ENCODE data around the gene SH3BP5L. TPM values are rescaled to one million over a fixed set of nuclear protein-coding genes. Genes with fewer than 3 reads are reported as not detected.
"Not testable (repeated sequence)": the region's sequence is repeated elsewhere in the genome, so short reads cannot be mapped to it uniquely, and the experiment has no call there.

Gene SH3BP5L
- total and polyA plus RNA-seq, 2 donors (not counting 1 experiment from before 2014, with no cell fraction given), result 17.5 to 19.8 TPM

- H3K79me2 ChIP-seq (ENCODE audit: control insufficient read depth, insufficient read depth, low read length), result peaks cover 20% of the 10 kb centered on the region
- no peaks in the 10 kb centered on the region for H3K27me3 ChIP-seq (ENCODE audit: control insufficient read depth, insufficient read depth, low read length)
- H4K20me1 ChIP-seq (ENCODE audit: control insufficient read depth, extremely low read depth, insufficient read depth, low read length), result no peaks in the 10 kb centered on the region
- H3K4me2 ChIP-seq (ENCODE audit: extremely low read depth, insufficient read depth, low read length), result peak overlapping the region; percentile 78
- TF ChIP-seq EZH2 (IDR thresholded peaks at IDR 0.05; ENCODE audit: low read length, missing control alignments) (no peak), CTCF (conservative IDR thresholded peaks at IDR 0.05 in 1 of 2, IDR thresholded peaks at IDR 0.05 in 1 of 2; ENCODE audit: low read depth in 1 of 2, low read length in 2 of 2) (no peak)
- H3K27ac ChIP-seq (ENCODE audit: insufficient read depth, low read length), result peak overlapping the region; percentile 39
- H3K4me3 ChIP-seq (replicated peaks in 1 of 4; ENCODE audit: control extremely low read depth in 1 of 4, insufficient read depth in 1 of 4, low read depth in 3 of 4, low read length in 4 of 4), result peak overlapping the region; percentile 66 to 84 (median 69)
- H3K9me3 ChIP-seq (ENCODE audit: control insufficient read depth, insufficient read depth, low read depth, low read length), result no peaks in the 10 kb centered on the region
- H3K4me1 ChIP-seq (ENCODE audit: control insufficient read depth, extremely low read depth, insufficient read depth, low read length), result peaks cover 11% of the 10 kb centered on the region
- no peaks in the 10 kb centered on the region for H3K36me3 ChIP-seq (ENCODE audit: control insufficient read depth, insufficient read depth, low read length)
- H2AFZ ChIP-seq (ENCODE audit: low read length), result peak overlapping the region; percentile 86
- DNase-seq (ENCODE audit: low read depth in 2 of 2), result no peak
- H3K9ac ChIP-seq (ENCODE audit: insufficient read depth, low read length), result peak overlapping the region; percentile 67
Observed at GRCh38 chr1:248837045-248837780, 11.5 kb upstream of the SH3BP5L start.

GRCh38 chr1:248834343-248834940 lies 8.7 kb upstream of the SH3BP5L start:
- Histone ChIP-seq H3K9me3 (ENCODE audit: control insufficient read depth, insufficient read depth, low read depth, low read length) (no peaks in the 10 kb centered on the region), H3K36me3 (ENCODE audit: control insufficient read depth, insufficient read depth, low read length) (no peaks in the 10 kb centered on the region), H3K4me1 (ENCODE audit: control insufficient read depth, extremely low read depth, insufficient read depth, low read length) (peaks cover 3% of the 10 kb centered on the region), H3K4me3 (replicated peaks in 1 of 4; ENCODE audit: control extremely low read depth in 1 of 4, insufficient read depth in 1 of 4, low read depth in 3 of 4, low read length in 4 of 4) (no peak overlapping the region), H3K9ac (ENCODE audit: insufficient read depth, low read length) (no peak overlapping the region), H3K27me3 (ENCODE audit: control insufficient read depth, insufficient read depth, low read length) (no peaks in the 10 kb centered on the region), H3K27ac (ENCODE audit: insufficient read depth, low read length) (no peak overlapping the region), H4K20me1 (ENCODE audit: control insufficient read depth, extremely low read depth, insufficient read depth, low read length) (no peaks in the 10 kb centered on the region), H3K79me2 (ENCODE audit: control insufficient read depth, insufficient read depth, low read length) (peaks cover 5% of the 10 kb centered on the region), H3K4me2 (ENCODE audit: extremely low read depth, insufficient read depth, low read length) (no peak overlapping the region), H2AFZ (ENCODE audit: low read length) (no peak overlapping the region)
- TF ChIP-seq EZH2 (IDR thresholded peaks at IDR 0.05; ENCODE audit: low read length, missing control alignments) (no peak), CTCF (conservative IDR thresholded peaks at IDR 0.05 in 1 of 2, IDR thresholded peaks at IDR 0.05 in 1 of 2; ENCODE audit: low read depth in 1 of 2, low read length in 2 of 2) (no peak)
- no peak for DNase-seq (ENCODE audit: low read depth in 2 of 2)

GRCh38 chr1:248831842-248832241 lies 6.1 kb upstream of the SH3BP5L start:
- H3K27ac ChIP-seq (ENCODE audit: insufficient read depth, low read length), result no peak overlapping the region
- no peaks in the 10 kb centered on the region for H3K36me3 ChIP-seq (ENCODE audit: control insufficient read depth, insufficient read depth, low read length)
- no peak for TF ChIP-seq CTCF (conservative IDR thresholded peaks at IDR 0.05 in 1 of 2, IDR thresholded peaks at IDR 0.05 in 1 of 2; ENCODE audit: low read depth in 1 of 2, low read length in 2 of 2)
- no peak for TF ChIP-seq EZH2 (IDR thresholded peaks at IDR 0.05; ENCODE audit: low read length, missing control alignments)
- no peaks in the 10 kb centered on the region for H3K27me3 ChIP-seq (ENCODE audit: control insufficient read depth, insufficient read depth, low read length)
- no peak overlapping the region for H3K9ac ChIP-seq (ENCODE audit: insufficient read depth, low read length)
- H3K4me3 ChIP-seq (replicated peaks in 1 of 4; ENCODE audit: control extremely low read depth in 1 of 4, insufficient read depth in 1 of 4, low read depth in 3 of 4, low read length in 4 of 4), result no peak overlapping the region
- no peak for DNase-seq (ENCODE audit: low read depth in 2 of 2)
- no peaks in the 10 kb centered on the region for H3K9me3 ChIP-seq (ENCODE audit: control insufficient read depth, insufficient read depth, low read depth, low read length)
- no peak overlapping the region for H3K4me2 ChIP-seq (ENCODE audit: extremely low read depth, insufficient read depth, low read length)
- H3K4me1 ChIP-seq (ENCODE audit: control insufficient read depth, extremely low read depth, insufficient read depth, low read length), result peaks cover under 1% of the 10 kb centered on the region
- no peak overlapping the region for H2AFZ ChIP-seq (ENCODE audit: low read length)
- H4K20me1 ChIP-seq (ENCODE audit: control insufficient read depth, extremely low read depth, insufficient read depth, low read length), result no peaks in the 10 kb centered on the region
- H3K79me2 ChIP-seq (ENCODE audit: control insufficient read depth, insufficient read depth, low read length), result no peaks in the 10 kb centered on the region

- H3K27ac ChIP-seq (ENCODE audit: insufficient read depth, low read length); H3K36me3 ChIP-seq (ENCODE audit: control insufficient read depth, insufficient read depth, low read length); H3K27me3 ChIP-seq (ENCODE audit: control insufficient read depth, insufficient read depth, low read length); H3K9me3 ChIP-seq (ENCODE audit: control insufficient read depth, insufficient read depth, low read depth, low read length); H3K9ac ChIP-seq (ENCODE audit: insufficient read depth, low read length); H3K4me3 ChIP-seq (replicated peaks in 1 of 4; ENCODE audit: control extremely low read depth in 1 of 4, insufficient read depth in 1 of 4, low read depth in 3 of 4, low read length in 4 of 4); H3K4me2 ChIP-seq (ENCODE audit: extremely low read depth, insufficient read depth, low read length); DNase-seq (ENCODE audit: low read depth in 2 of 2); H2AFZ ChIP-seq (ENCODE audit: low read length); H3K79me2 ChIP-seq (ENCODE audit: control insufficient read depth, insufficient read depth, low read length); H3K4me1 ChIP-seq (ENCODE audit: control insufficient read depth, extremely low read depth, insufficient read depth, low read length); H4K20me1 ChIP-seq (ENCODE audit: control insufficient read depth, extremely low read depth, insufficient read depth, low read length): not testable (repeated sequence)
Observed at GRCh38 chr1:248830718-248831017, 5.0 kb upstream of the SH3BP5L start.

Data from fibroblast of lung (primary cell).